GM12878 (cell line): ENCODE measurements around the gene GLMN. TPM values are rescaled to one million over a fixed set of nuclear protein-coding genes. Genes with fewer than 3 reads are reported as not detected.
"Not testable (repeated sequence)": the region's sequence is repeated elsewhere in the genome, so short reads cannot be mapped to it uniquely, and the experiment has no call there.

ENCODE experiments used
- ATAC-seq: fragments of 200-7000 bp; cut with Tn5 transposase; 3 replicates; pipeline ENCODE4 v1.9.1; 2020; ENCODE audit warnings: mild to moderate bottlenecking, moderate library complexity
- BruUV-seq: library from RNA; stranded (reverse); fragments of 400-500 nt; replicated peaks from 2 replicates; lab custom pipeline; 2021; lab: Mats Ljungman, UMichigan
- CTCF ChIA-PET: fragments of 300-600 bp; sonication (Branson Sonifier 250); formaldehyde crosslinking; extraction: SDS; loops from one replicate; lab custom pipeline; 2021; ENCODE audit warnings: inconsistent platforms; lab: Yijun Ruan, JAX
- POLR2A ChIA-PET: fragments of 350-600 bp; formaldehyde crosslinking; extraction: SDS; loops from one replicate; lab custom pipeline; 2021; ENCODE audit warnings: inconsistent platforms; lab: Charles Lee
- RAD21 ChIA-PET: fragments of 300-600 bp; sonication (Branson Sonifier 250); formaldehyde crosslinking; loops from one replicate; lab custom pipeline; 2023; ENCODE audit warnings: antibody characterized with exemption; ENCODE audit not compliant: unreplicated experiment; lab: Charles Lee
- SMC1A ChIA-PET: fragments of 300-600 bp; sonication (Branson Sonifier 250); formaldehyde crosslinking; loops from one replicate; lab custom pipeline; 2023; ENCODE audit not compliant: unreplicated experiment, uncharacterized antibody; lab: Charles Lee
- DNase-seq: peaks from one replicate; pipeline ENCODE4 v3.0.0-alpha.2; 2011; ENCODE audit warnings: low read depth, low spot score
- FAIRE-seq: peaks from 3 replicates; lab custom pipeline; 2011; peaks lifted over from hg19 to GRCh38; lab: Jason Lieb, UNC
- H2AFZ ChIP-seq: 2 replicates; pipeline ENCODE4 v1.6.0; 2011; ENCODE audit warnings: low read depth, low read length, control low read depth; ENCODE audit not compliant: control insufficient read depth
- H3K27ac ChIP-seq: 2 replicates; pipeline ENCODE4 v1.5.1; 2011; ENCODE audit warnings: control low read depth; ENCODE audit not compliant: control insufficient read depth, insufficient read depth
- H3K27me3 ChIP-seq, 2 experiments: replicated peaks in 1 of 2; 2 replicates each; pipeline versions ENCODE4 v1.6.0 to v1.6.1; 2011; ENCODE audit warnings: low read length in 1 of 2; ENCODE audit not compliant: control insufficient read depth in 2 of 2, insufficient read depth in 2 of 2
- H3K36me3 ChIP-seq, 2 experiments: 2 replicates each; pipeline ENCODE4 v1.5.1; 2011; ENCODE audit warnings: low read length in 1 of 2; ENCODE audit not compliant: control insufficient read depth in 2 of 2, insufficient read depth in 2 of 2
- H3K4me1 ChIP-seq: 2 replicates; pipeline ENCODE4 v1.6.1; 2011; ENCODE audit warnings: mild to moderate bottlenecking, low read length, moderate library complexity, mixed read lengths; ENCODE audit not compliant: control insufficient read depth, insufficient read depth
- H3K4me2 ChIP-seq: 2 replicates; pipeline ENCODE4 v1.6.0; 2011; ENCODE audit warnings: control low read depth; ENCODE audit not compliant: control insufficient read depth, insufficient read depth
- H3K4me3 ChIP-seq: fragments of 200-600 bp; sonication (generic); 2 replicates; pipeline ENCODE4 v1.5.1; 2016
- H3K79me2 ChIP-seq: 2 replicates; pipeline ENCODE4 v1.6.0; 2011; ENCODE audit warnings: low read length; ENCODE audit not compliant: control insufficient read depth, insufficient read depth
- H3K9ac ChIP-seq: 2 replicates; pipeline ENCODE4 v1.8.0; 2011; ENCODE audit warnings: low read length, control low read depth, mixed read lengths; ENCODE audit not compliant: control insufficient read depth, insufficient read depth
- H3K9me3 ChIP-seq: replicated peaks from 3 replicates; pipeline ENCODE4 v1.5.1; 2011; ENCODE audit warnings: mild to moderate bottlenecking, low read length; ENCODE audit not compliant: control insufficient read depth, insufficient read depth
- H4K20me1 ChIP-seq: 2 replicates; pipeline ENCODE4 v1.6.0; 2011; ENCODE audit not compliant: control insufficient read depth, insufficient read depth
- CEBPZ ChIP-seq: fragments of 150-350 bp; IDR thresholded peaks from 2 replicates; pipeline ENCODE4 v1.6.1; 2016; ENCODE audit warnings: low read depth, low read length
- CUX1 ChIP-seq: IDR thresholded peaks from 2 replicates; pipeline ENCODE4 v1.6.1; 2012; ENCODE audit warnings: improper control_type of control experiment, low read depth, low read length; ENCODE audit not compliant: insufficient replicate concordance
- FOS ChIP-seq: IDR thresholded peaks from 3 replicates; pipeline ENCODE4 v1.6.1; 2011; ENCODE audit warnings: borderline replicate concordance; ENCODE audit not compliant: insufficient read length; ENCODE audit errors: extremely low read depth
- FOXM1 ChIP-seq: IDR thresholded peaks from 2 replicates; pipeline ENCODE4 v1.6.1; 2012; ENCODE audit warnings: low read depth, mild to moderate bottlenecking, inconsistent platforms, low read length, moderate library complexity
- MEF2B ChIP-seq: fragments of 450-650 bp; IDR thresholded peaks from 2 replicates; pipeline ENCODE4 v1.6.1; 2018; ENCODE audit warnings: mild to moderate bottlenecking, moderate library complexity; ENCODE audit not compliant: partially characterized antibody, poor library complexity, severe bottlenecking
- MXI1 ChIP-seq: fragments of 150-350 bp; IDR thresholded peaks from 2 replicates; pipeline ENCODE4 v1.6.1; 2011; ENCODE audit warnings: low read depth, mild to moderate bottlenecking, inconsistent platforms, low read length, improper control_type of control experiment
- NFIC ChIP-seq: IDR thresholded peaks from 2 replicates; pipeline ENCODE4 v1.6.1; 2012; ENCODE audit warnings: low read depth, mild to moderate bottlenecking, inconsistent platforms, low read length, moderate library complexity
- NR2C1 ChIP-seq: fragments of 450-650 bp; IDR thresholded peaks from 2 replicates; pipeline ENCODE4 v1.6.1; 2017; ENCODE audit warnings: antibody characterized with exemption, mild to moderate bottlenecking, moderate library complexity
- RAD21 ChIP-seq: IDR thresholded peaks from 2 replicates; pipeline ENCODE4 v1.6.1; 2011; ENCODE audit warnings: mild to moderate bottlenecking, low read depth, low read length, moderate library complexity; ENCODE audit not compliant: insufficient read depth
- USF1 ChIP-seq: IDR thresholded peaks from 2 replicates; pipeline ENCODE4 v1.6.1; 2011; ENCODE audit warnings: borderline replicate concordance, low read depth, mild to moderate bottlenecking, moderate library complexity, mixed read lengths, low read length; ENCODE audit not compliant: insufficient read depth; ENCODE audit errors: extremely low read length
- ZNF384 ChIP-seq: IDR thresholded peaks from 2 replicates; pipeline ENCODE4 v1.6.1; 2012; ENCODE audit warnings: low read depth, mild to moderate bottlenecking, low read length, improper control_type of control experiment, borderline replicate concordance
- WGBS: methylation state at CpG from one replicate; pipeline ENCODE4 v1.1.6; 2016; ENCODE audit warnings: low lambda C conversion rate; ENCODE audit not compliant: insufficient replicate concordance, insufficient coverage; ENCODE audit errors: missing lambda C conversion rate; 5-methylcytosine and 5-hydroxymethylcytosine counted together
- in situ Hi-C: fragments of 300-500 bp; cut with MboI; formaldehyde crosslinking; loops from 9 replicates; pipeline ENCODE4 v1.14.3; 2018; ENCODE audit warnings: mixed read lengths
- intact Hi-C: fragments of 100-400 bp; cut with micrococcal nuclease; formaldehyde crosslinking; loops from one replicate; pipeline ENCODE4 v1.14.2; 2022; ENCODE audit not compliant: unreplicated experiment
- polyA plus RNA-seq, 11 experiments: library from polyadenylated mRNA; depleted of rRNA in 4 of 11; unstranded in 6 of 11; stranded (reverse) in 5 of 11; fragments of >200 nt; fragmentation: Nextera tagmentation in 4 of 11; fragmentation: Illumina TruSeq in 1 of 11; extraction: Ambion mirVana in 4 of 11; extraction: Trizol in 1 of 11; gene quantifications; 1 replicate in 1 of 11; 2 replicates in 10 of 11; pipeline versions ENCODE4 v1.2.1 to v1.2.3, GENCODE V29; 2011 to 2016; ENCODE audit warnings: inconsistent platforms in 2 of 11, missing spikeins in 2 of 11, low read depth in 1 of 11
- total RNA-seq, 4 experiments: library from RNA; depleted of rRNA in 3 of 4; stranded (reverse); fragments of >200 nt in 3 of 4; fragmentation: Illumina TruSeq in 1 of 4; extraction: Trizol in 1 of 4; gene quantifications; 2 replicates each; pipeline versions ENCODE4 v1.2.1 to v1.2.3, GENCODE V29; 2013 to 2021

The GLMN gene
- total and polyA plus RNA-seq, 10 of the 15 experiments (the other 5 are each of a cell fraction or from before 2014, with no cell fraction given): 11.5 to 33.7 (median 16.7) TPM

- no peak for TF ChIP-seq CUX1
- no peak for TF ChIP-seq NR2C1
- no peak for TF ChIP-seq MXI1
- TF ChIP-seq CEBPZ: no peak
- no peak for TF ChIP-seq FOXM1
- TF ChIP-seq NFIC: no peak
- no peak for TF ChIP-seq USF1
- no peak for TF ChIP-seq MEF2B
- no peak for TF ChIP-seq ZNF384
- peak; percentile 58 for TF ChIP-seq RAD21
- no peak for TF ChIP-seq FOS
- TF ChIP-seq, all 136 proteins: peak for 4
These were observed 7.3 kb downstream of the GLMN start (continued) for GRCh38 chr1:92291372-92291999.

GRCh38 chr1:92281411-92281810 lies 17.4 kb downstream of the GLMN start:
- H3K36me3 ChIP-seq, in situ Hi-C loops, BruUV-seq, SMC1A ChIA-PET, H3K27me3 ChIP-seq, POLR2A ChIA-PET, H3K4me2 ChIP-seq, ATAC-seq, DNase-seq, H3K27ac ChIP-seq, H3K79me2 ChIP-seq, H4K20me1 ChIP-seq, H3K4me3 ChIP-seq, intact Hi-C loops, H3K4me1 ChIP-seq, H2AFZ ChIP-seq, FAIRE-seq, H3K9ac ChIP-seq, H3K9me3 ChIP-seq: not testable (repeated sequence)
- CTCF ChIA-PET: interaction anchor here (0.6 to 1.2 kb wide), 2 partner anchors 26 to 34 kb away, joined by 3 read pairs; no protein-coding TSS in a partner anchor
- WGBS: 100% methylated on average over 2 of the region's 2 CpGs
- RAD21 ChIA-PET: interaction anchor here (0.7 kb wide), 1 partner anchor 1115 kb away, joined by 3 read pairs; no protein-coding TSS in a partner anchor
